Stimulated activated CD4-positive, alpha-beta T cell treated with anti-CD3 and anti-CD28 coated beads, TNF-alpha, amount 100 ng/mL, for 24 hours (primary cell): Measurements from ENCODE around the gene OR2AT4.
"Not testable (repeated sequence)": the region's sequence is repeated elsewhere in the genome, so short reads cannot be mapped to it uniquely, and the experiment has no call there.

Source experiments
- DNase-seq, 3 experiments: peaks; one replicate each; pipeline ENCODE4 v3.0.0-alpha.2; 2020; ENCODE audit warnings: low read depth in 3 of 3

Gene OR2AT4

GRCh38 chr11:75068559-75068958 is 28.1 kb downstream of the OR2AT4 start:
- DNase-seq: no peak

GRCh38 chr11:75066061-75066460 is 30.6 kb downstream of the OR2AT4 start:
- no peak for DNase-seq

- no peak for DNase-seq
Observed at GRCh38 chr11:75063741-75064314, 32.8 kb downstream of the OR2AT4 start.

- no peak for DNase-seq
Observed at GRCh38 chr11:75059299-75059698, 37.4 kb downstream of the OR2AT4 start.

- DNase-seq: no peak
Observed at GRCh38 chr11:75056814-75057213, 39.9 kb downstream of the OR2AT4 start.

GRCh38 chr11:75055511-75055910 is 41.2 kb downstream of the OR2AT4 start:
- no peak for DNase-seq

GRCh38 chr11:75052457-75052856 is 44.2 kb downstream of the OR2AT4 start:
- no peak for DNase-seq

- no peak for DNase-seq
Observed at GRCh38 chr11:75051043-75051442, 45.6 kb downstream of the OR2AT4 start.

GRCh38 chr11:75050516-75050915 is 46.2 kb downstream of the OR2AT4 start:
- DNase-seq: no peak

- DNase-seq: not testable (repeated sequence)
Observed at GRCh38 chr11:75049501-75050266, 47.0 kb downstream of the OR2AT4 start.

GRCh38 chr11:75047191-75047590 is 49.5 kb downstream of the OR2AT4 start:
- no peak for DNase-seq

- DNase-seq: not testable (repeated sequence)
Observed at GRCh38 chr11:75046668-75047067, 50.0 kb downstream of the OR2AT4 start.

- not testable (repeated sequence) for DNase-seq
Observed at GRCh38 chr11:75044381-75045170, 52.1 kb downstream of the OR2AT4 start.

GRCh38 chr11:75041821-75042220 is 54.9 kb downstream of the OR2AT4 start:
- not testable (repeated sequence) for DNase-seq

- DNase-seq: no peak
Observed at GRCh38 chr11:75041263-75041662, 55.4 kb downstream of the OR2AT4 start.

GRCh38 chr11:75040167-75040770 is 56.4 kb downstream of the OR2AT4 start:
- no peak for DNase-seq

GRCh38 chr11:75035911-75036565 is 60.6 kb downstream of the OR2AT4 start:
- no peak for DNase-seq

GRCh38 chr11:75035256-75035655 is 61.4 kb downstream of the OR2AT4 start:
- DNase-seq: no peak

- no peak for DNase-seq
Observed at GRCh38 chr11:75033916-75034315, 62.8 kb downstream of the OR2AT4 start.

- no peak for DNase-seq
Observed at GRCh38 chr11:75032550-75032935, 64.1 kb downstream of the OR2AT4 start.

- DNase-seq: peak; percentile 34 to 68 (median 42)
Observed at GRCh38 chr11:75031771-75032549, 64.7 kb downstream of the OR2AT4 start.
